Kidney glomerular epithelial cell (primary cell): ENCODE data around the gene PRCD.
"Not testable (repeated sequence)": the region's sequence is repeated elsewhere in the genome, so short reads cannot be mapped to it uniquely, and the experiment has no call there.

Experiments used
- DNase-seq: peaks from one replicate; lab custom pipeline; 2025; lab: John Stamatoyannopoulos, UW

The PRCD gene

DNA sequence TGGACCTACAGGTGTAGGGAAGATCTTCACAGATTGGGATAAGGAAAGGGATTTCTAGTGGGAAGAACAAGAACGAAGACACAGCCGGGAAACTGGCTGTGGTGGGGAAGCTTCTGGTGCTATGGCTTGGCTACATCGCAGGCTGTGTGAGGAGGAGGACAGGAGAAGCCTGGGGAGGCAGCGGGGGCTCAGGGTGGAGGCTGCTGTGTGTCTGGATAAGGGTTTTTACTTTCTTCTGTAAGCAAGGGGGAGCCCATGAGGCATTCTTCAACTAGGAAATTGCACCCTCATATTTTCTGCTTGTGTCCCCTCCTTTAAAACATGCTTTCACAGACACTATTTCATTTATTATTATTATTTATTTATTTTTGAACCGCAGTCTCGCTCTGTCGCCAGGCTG, 35.7 kb upstream of the PRCD start:
- no peak for DNase-seq

GRCh38 chr17:76506408-76507345, 33.2 kb upstream of the PRCD start:
- peak; percentile 72 for DNase-seq

DNA sequence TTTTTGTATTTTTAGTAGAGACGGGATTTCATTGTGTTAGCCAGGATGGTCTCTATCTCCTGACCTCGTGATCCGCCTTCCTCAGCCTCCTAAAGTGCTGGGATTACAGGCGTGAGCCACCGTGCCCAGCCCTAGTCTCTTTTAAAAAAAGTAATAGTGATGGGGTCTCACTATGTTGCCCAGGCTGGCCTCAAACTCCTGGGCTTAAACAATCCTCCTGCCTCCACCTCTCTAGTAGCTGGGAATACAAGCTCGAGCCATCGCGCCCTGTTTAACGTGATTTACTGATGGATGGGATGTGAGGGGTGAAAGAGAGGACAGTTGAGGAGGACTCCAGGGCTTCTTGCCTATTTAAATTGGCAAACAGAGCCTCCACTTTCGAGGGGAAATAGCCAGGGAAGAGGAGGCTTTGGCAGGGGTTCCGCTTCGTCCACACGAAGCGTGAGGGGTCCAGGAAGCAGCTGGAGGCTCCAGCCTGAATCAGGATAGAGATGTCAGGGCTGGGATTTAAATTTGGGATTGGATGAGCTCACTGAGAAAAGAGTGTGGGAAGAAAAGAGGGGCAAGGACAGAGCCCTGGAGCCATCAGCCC, 31.3 kb upstream of the PRCD start:
- not testable (repeated sequence) for DNase-seq

- no peak for DNase-seq
Measured at GRCh38 chr17:76510831-76511244, 29.0 kb upstream of the PRCD start.

DNA sequence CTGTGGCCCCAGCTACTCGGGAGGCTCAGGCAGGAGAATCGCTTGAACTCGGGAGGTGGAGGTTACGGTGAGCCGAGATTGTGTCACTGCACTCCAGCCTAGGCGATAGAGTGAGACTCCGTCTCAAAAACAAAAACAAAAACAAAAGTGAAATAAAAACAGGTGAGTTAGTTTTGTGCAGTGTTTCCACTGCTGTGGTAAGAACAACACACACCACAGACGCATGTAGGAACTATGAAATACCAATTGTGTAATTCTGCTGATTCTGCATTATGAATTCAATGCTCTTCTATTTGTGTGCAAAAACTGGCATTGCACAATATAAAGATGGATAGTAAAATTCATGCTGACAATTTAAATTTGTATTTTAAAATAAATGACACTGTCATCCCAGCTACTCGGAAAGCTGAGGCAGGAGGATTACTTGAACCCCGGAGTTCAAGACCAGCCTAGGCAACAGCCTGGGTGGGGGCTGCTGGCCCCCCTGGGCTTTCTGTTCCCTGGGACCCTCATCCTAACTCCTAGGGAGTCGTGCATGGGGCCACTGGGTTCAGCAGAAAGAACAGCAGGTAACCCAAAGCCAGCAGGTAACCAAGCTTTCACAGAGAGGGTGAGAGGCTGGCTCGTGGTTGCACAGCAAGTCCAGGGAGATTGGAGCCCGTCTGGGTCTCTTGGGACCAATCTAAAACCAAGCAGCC, 28.0 kb upstream of the PRCD start:
- no peak for DNase-seq

DNA sequence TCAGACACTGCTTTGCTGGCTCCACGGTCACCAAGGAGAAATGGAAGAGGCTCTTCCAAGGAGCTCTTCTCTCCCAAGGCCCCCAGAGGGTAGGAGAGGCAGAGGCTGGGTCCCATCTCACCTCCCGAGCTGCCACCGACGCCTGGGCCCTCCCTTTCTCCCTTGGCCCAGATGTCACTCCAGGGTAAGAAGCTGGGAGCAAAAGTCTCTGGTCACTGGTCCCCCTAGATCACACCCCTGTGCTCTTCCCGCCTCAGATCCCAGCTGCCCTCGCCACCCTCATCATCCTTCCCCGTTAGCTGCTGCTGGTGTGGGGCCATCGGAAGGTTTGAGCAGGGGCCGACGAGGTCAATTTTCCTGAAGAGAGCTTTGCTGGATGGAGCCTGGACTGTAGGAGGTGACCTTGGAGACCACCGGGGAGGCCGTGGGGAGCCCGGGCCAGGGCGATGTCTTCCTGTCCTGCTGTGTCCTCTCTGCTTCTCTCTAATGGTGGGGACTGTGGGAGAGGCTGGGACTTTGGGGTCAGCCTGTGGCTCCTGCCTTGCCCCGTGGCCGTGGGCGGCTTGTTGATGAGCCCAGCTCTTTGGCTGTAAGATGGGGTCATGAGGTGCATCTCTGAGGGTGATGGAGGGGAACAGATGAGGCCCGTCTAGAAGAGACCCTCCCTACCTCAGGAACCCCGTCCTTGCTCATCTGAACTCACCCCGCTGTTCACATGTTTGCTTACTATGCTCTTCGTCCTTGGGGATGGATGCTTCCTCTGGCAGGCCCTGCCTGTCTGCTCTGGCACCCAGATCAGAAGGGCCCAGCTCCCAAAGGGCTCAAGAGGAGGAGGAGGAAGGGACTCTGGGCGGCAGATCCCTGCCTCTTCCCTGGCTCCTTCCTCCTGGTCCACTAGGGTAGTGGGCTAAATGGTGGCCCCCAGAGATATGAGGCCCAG, 27.2 kb upstream of the PRCD start:
- no peak for DNase-seq

DNA sequence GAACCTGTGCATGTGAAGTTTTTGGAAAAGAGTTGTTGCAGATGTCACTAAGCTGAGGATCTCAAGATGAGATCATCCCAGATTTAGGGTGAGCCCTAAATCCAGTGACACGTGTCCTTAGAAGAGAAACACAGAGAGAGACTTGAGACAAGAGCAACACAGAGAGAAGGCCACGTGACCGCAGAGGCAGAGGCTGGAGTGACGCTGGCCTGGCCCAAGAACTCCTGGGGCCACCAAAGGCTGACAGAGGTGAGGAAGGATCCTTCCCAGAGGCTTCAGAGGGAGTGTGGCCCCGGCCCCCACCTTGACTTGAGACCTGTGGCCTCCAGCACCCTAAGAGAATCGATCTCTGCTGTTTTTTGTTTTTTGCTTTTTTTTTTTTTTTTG, 26.5 kb upstream of the PRCD start:
- no peak for DNase-seq

DNA sequence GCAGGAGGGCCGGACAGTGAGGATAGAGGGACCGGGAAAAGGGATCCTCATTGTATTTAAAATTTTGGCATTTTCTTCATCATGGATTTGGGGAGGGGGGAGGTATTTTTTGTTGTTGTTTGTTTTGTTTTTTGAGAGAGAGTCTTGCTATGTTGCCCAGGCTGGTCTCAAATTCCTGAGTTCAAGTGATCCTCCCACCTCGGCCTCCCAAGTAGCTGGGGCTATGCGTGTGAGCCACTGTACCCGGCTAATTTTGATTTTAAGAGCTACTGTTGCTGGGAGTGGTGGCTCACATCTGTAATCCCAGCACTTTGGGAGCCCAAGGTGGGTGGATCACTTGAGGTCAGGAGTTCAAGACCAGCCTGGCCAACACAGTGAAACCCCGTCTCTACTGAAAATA, 25.5 kb upstream of the PRCD start:
- DNase-seq: not testable (repeated sequence)

- peak; percentile 82 for DNase-seq
Measured at GRCh38 chr17:76515274-76515949, 24.4 kb upstream of the PRCD start.

- DNase-seq: peak; percentile 39
Measured at GRCh38 chr17:76517638-76518038, 22.2 kb upstream of the PRCD start.

DNA sequence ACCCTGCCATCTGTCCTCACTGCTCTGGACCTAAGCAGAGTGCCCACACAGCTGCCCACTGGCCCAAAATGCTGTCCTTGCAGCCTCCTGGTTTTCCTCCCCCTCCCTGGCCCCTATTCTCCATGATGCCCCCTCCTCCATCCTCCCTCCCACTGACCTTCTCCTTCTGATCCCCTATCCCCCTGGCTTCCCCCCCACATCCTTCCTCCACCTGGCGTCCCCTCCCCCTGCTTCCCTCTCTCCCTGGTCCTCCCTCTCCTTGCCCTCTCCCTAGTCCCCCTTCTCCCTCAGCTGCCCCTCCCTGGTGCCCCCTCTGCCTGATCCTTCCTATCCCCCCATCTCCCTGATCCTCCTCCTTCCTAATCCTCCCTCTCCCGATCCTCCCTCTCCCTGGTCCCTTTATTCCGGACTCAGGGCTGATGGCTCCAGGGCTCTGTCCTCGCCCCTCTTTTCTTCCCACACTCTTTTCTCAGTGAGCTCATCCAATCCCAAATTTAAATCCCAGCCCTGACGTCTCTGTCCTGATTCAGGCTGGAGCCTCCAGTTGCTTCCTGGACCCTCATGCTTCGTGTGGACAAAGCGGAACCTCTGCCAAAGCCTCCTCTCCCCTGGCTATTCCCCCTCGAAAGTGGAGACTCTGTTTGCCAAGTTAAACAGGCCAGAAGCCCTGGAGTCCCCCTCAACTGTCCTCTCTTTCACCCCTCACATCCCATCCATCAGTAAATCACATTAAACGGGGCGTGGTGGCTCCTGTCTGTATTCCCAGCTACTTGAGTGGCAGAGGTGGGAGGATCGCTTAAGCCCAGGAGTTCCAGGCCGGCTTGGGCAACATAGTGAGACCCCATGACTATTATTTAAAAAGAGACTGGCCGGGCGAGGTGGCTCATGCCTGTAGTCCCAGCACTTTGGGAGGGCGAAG, 20.5 kb upstream of the PRCD start:
- no peak for DNase-seq

DNA sequence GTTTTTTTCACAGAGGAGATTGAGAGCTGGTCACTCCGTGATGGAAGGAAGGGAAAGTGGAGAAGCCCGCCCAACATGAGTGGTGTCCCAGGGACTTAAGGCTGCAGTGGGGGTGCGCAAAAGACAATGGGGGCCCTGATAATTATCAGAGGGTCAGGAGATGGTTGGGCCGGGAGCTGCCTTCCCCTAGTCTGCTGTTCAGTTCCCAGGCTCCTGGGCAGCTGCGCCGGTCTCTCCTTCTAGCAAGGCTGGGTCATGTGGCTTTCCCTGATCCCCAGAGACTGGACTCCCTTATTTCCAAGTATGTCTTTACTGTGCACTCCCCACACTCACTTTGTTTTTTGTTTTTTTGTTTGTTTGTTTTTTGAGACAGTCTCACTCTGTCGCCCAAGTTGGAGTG, 18.6 kb upstream of the PRCD start:
- DNase-seq: no peak

GRCh38 chr17:76521683-76522082, 18.2 kb upstream of the PRCD start:
- DNase-seq: not testable (repeated sequence)

DNA sequence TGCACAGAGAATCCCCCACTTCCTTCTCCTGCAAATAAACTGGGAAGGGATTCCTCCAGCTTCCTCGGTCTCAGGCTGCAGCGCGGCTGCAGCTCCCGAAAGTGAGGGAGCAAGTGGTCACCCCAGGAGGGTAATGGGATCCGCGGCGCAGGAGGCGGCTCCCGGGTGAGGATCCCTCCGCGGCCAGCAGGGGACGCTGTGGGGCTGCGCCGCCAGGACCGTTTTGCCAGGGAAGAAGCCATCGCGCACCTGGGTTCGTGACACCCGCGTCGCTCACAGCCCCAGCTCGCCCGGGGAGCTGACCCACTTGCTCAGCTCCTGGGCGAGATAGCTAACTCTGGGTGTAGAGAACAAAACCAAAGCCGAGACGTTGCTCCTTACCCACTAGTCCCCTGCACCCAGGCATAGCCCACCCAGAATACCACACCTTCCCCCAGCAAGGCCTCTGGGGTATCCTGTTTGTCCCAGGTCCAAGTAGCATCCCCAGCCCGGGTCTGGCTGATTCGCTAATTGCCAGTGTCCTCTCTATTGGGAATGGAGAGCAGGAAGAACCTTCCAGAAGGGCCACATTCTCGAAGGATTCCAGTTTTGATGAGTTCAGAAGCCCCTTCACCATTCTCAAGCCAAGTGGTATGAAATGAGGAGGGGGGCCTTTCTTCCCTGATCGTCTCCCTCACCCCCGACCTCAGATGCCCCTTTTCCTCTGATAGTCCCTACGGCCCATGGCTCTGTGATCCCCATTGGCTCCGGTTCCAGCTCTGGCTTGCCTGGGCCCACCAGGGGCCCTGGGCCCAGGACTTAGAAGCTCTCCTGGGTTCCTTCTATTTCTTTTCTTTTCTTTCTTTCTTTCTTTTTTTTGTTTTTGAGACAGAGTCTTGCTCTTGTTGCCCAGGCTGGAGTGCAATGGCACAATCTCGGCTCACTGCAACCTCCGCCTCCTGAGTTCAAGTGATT, 16.5 kb upstream of the PRCD start:
- peak; percentile 27 for DNase-seq

GRCh38 chr17:76524598-76525512, 15.0 kb upstream of the PRCD start:
- DNase-seq: no peak

- DNase-seq: not testable (repeated sequence)
Measured at GRCh38 chr17:76525513-76525833, 14.4 kb upstream of the PRCD start.

DNA sequence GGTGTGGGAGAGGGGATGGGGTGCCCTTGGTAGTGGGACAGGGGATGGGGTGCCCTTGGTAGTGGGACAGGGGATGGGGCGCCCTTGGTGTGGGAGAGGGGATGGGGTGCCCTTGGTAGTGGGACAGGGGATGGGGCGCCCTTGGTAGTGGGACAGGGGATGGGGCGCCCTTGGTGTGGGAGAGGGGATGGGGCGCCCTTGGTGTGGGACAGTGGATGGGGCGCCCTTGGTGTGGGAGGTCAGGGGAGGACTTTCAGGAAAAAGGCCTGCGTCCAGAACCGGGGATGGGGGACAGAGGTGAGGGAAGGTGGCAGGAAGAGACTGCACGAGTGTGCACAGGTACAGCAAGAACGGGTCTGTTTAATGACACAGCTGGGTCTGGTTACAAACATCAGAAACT, 12.8 kb upstream of the PRCD start:
- DNase-seq: not testable (repeated sequence)
